Panc1 (cell line): ENCODE results near the gene CENPP. TPM values are rescaled to one million over a fixed set of nuclear protein-coding genes. Genes with fewer than 3 reads are reported as not detected.

ENCODE experiments used
- ATAC-seq: fragments of 200-7000 bp; cut with Tn5 transposase; 2 replicates; pipeline ENCODE4 v1.9.1; 2020; ENCODE audit warnings: mild to moderate bottlenecking, moderate library complexity
- BruUV-seq: library from RNA; stranded (reverse); fragments of 400-500 nt; replicated peaks from 2 replicates; lab custom pipeline; 2021; lab: Mats Ljungman, UMichigan
- CTCF ChIA-PET: fragments of 300-600 bp; sonication (Branson Sonifier 250); formaldehyde crosslinking; loops from one replicate; lab custom pipeline; 2022; ENCODE audit warnings: antibody characterized with exemption; lab: Charles Lee
- POLR2A ChIA-PET: fragments of 300-600 bp; sonication (Branson Sonifier 250); formaldehyde crosslinking; loops from one replicate; lab custom pipeline; 2022; ENCODE audit warnings: antibody characterized with exemption; lab: Charles Lee
- DNase-seq: peaks from one replicate; pipeline ENCODE4 v3.0.0-alpha.2; 2010; ENCODE audit warnings: low read depth, low spot score
- H3K27ac ChIP-seq: 2 replicates; pipeline ENCODE4 v1.5.1; 2011; ENCODE audit warnings: mild to moderate bottlenecking, low read length, inconsistent platforms
- H3K27me3 ChIP-seq: fragments of 200-500 bp; sonication (Bioruptor generic); 2 replicates; pipeline ENCODE4 v1.6.0; 2014; ENCODE audit warnings: low read length, inconsistent platforms; ENCODE audit not compliant: control insufficient read depth, insufficient read depth
- H3K36me3 ChIP-seq: fragments of 200-500 bp; sonication (Bioruptor generic); 2 replicates; pipeline ENCODE4 v1.5.1; 2014; ENCODE audit warnings: inconsistent platforms, mild to moderate bottlenecking, low read length, moderate library complexity; ENCODE audit not compliant: control insufficient read depth, insufficient read depth
- H3K4me1 ChIP-seq: 2 replicates; pipeline ENCODE4 v1.5.1; 2011; ENCODE audit warnings: inconsistent platforms, mild to moderate bottlenecking, low read length, moderate library complexity; ENCODE audit not compliant: control insufficient read depth, insufficient read depth
- H3K4me3 ChIP-seq, 2 experiments: 2 replicates each; pipeline ENCODE4 v1.5.1; 2011 to 2012; ENCODE audit warnings: low read depth in 2 of 2, low read length in 2 of 2, mild to moderate bottlenecking in 2 of 2, inconsistent platforms in 1 of 2, moderate library complexity in 1 of 2
- H3K9me3 ChIP-seq: fragments of 200-500 bp; sonication (Bioruptor generic); 2 replicates; pipeline ENCODE4 v1.5.1; 2014; ENCODE audit warnings: low read depth, mild to moderate bottlenecking, inconsistent platforms, low read length, moderate library complexity; ENCODE audit not compliant: control insufficient read depth, insufficient read depth
- POLR2AphosphoS5 ChIP-seq: IDR thresholded peaks from 2 replicates; pipeline ENCODE4 v1.6.1; 2012; ENCODE audit warnings: mild to moderate bottlenecking, low read depth, low read length, moderate library complexity
- REST ChIP-seq, 2 experiments: IDR thresholded peaks; 2 replicates each; pipeline ENCODE4 v1.6.1; 2011 to 2012; ENCODE audit warnings: low read depth in 2 of 2, control low read depth in 1 of 2, low read length in 1 of 2, mild to moderate bottlenecking in 1 of 2, moderate library complexity in 1 of 2; ENCODE audit not compliant: insufficient read depth in 1 of 2
- SIN3A ChIP-seq: IDR thresholded peaks from 2 replicates; pipeline ENCODE4 v1.6.1; 2012; ENCODE audit warnings: low read depth, mild to moderate bottlenecking, low read length, moderate library complexity, borderline replicate concordance; ENCODE audit not compliant: insufficient read depth
- TCF7L2 ChIP-seq: IDR thresholded peaks from 2 replicates; pipeline ENCODE4 v1.6.1; 2011; ENCODE audit warnings: mild to moderate bottlenecking, low read depth, low read length, inconsistent platforms
- in situ Hi-C: cut with HindIII; loops from 2 replicates; pipeline ENCODE4 v1.10.0; 2016; ENCODE audit warnings: low sequenced_read_pairs, low pct_unique_long_range_greater_than_20kb
- intact Hi-C: fragments of 100-400 bp; cut with micrococcal nuclease; formaldehyde crosslinking; loops from one replicate; pipeline ENCODE4 v1.10.0; 2022; ENCODE audit not compliant: unreplicated experiment
- total RNA-seq: library from RNA; stranded (reverse); gene quantifications from one replicate; pipeline ENCODE4 v1.2.1, GENCODE V29; 2021; ENCODE audit not compliant: unreplicated experiment
- TF ChIP-seq, protein P1 (sequence below): fragments of 450-650 bp; IDR thresholded peaks from 2 replicates; pipeline ENCODE4 v1.5.1; 2017; ENCODE audit warnings: mild to moderate bottlenecking

Gene CENPP
- total RNA-seq, 1 experiment from 2014 or later: 6.7 TPM

- H3K27ac ChIP-seq: no peak overlapping the region
- H3K9me3 ChIP-seq: no peaks in the 10 kb centered on the region
- intact Hi-C loops: no loop called here
- H3K4me1 ChIP-seq: peaks cover 5% of the 10 kb centered on the region; the same call in 1 of the 2 replicates
- DNase-seq (no peak), ATAC-seq (no peak)
- TF ChIP-seq, protein P1, sequence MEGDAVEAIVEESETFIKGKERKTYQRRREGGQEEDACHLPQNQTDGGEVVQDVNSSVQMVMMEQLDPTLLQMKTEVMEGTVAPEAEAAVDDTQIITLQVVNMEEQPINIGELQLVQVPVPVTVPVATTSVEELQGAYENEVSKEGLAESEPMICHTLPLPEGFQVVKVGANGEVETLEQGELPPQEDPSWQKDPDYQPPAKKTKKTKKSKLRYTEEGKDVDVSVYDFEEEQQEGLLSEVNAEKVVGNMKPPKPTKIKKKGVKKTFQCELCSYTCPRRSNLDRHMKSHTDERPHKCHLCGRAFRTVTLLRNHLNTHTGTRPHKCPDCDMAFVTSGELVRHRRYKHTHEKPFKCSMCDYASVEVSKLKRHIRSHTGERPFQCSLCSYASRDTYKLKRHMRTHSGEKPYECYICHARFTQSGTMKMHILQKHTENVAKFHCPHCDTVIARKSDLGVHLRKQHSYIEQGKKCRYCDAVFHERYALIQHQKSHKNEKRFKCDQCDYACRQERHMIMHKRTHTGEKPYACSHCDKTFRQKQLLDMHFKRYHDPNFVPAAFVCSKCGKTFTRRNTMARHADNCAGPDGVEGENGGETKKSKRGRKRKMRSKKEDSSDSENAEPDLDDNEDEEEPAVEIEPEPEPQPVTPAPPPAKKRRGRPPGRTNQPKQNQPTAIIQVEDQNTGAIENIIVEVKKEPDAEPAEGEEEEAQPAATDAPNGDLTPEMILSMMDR: no peak
- no peak overlapping the region for H3K4me3 ChIP-seq
- in situ Hi-C loops: no loop called here
- BruUV-seq: no TSS peak
- POLR2A ChIA-PET: no interaction called here
- H3K36me3 ChIP-seq: peaks cover 6% of the 10 kb centered on the region; the same call in 1 of the 2 replicates
- no peaks in the 10 kb centered on the region for H3K27me3 ChIP-seq
- CTCF ChIA-PET: no interaction called here
These were observed 341.3 kb downstream of the CENPP start for GRCh38 chr9:92666912-92667532.

- no peaks in the 10 kb centered on the region for H3K27me3 ChIP-seq
- TF ChIP-seq SIN3A (no peak), REST (IDR thresholded peaks at IDR 0.05; ENCODE audit: insufficient read depth in 1 of 2, low read depth in 2 of 2, low read length in 1 of 2) (no peak), TCF7L2 (no peak), POLR2AphosphoS5 (no peak)
- TF ChIP-seq, protein P1: no peak
- ChIA-PET CTCF (no interaction called here), POLR2A (interaction anchor here (0.7 kb wide), 1 partner anchor 568 kb away, joined by 3 read pairs; no protein-coding TSS in a partner anchor)
- H3K36me3 ChIP-seq: peaks cover 6% of the 10 kb centered on the region; the same call in 1 of the 2 replicates
- in situ Hi-C loops (no loop called here), intact Hi-C loops (no loop called here)
- DNase-seq: no peak
- H3K4me3 ChIP-seq: peak overlapping the region; percentile 92 to 98
- peak overlapping the region; percentile 77 for H3K27ac ChIP-seq
- BruUV-seq: TSS peak; percentile 90
- ATAC-seq: no peak; the same call in 1 of the 2 replicates
- H3K9me3 ChIP-seq: no peaks in the 10 kb centered on the region
- peaks cover 5% of the 10 kb centered on the region; the same call in 1 of the 2 replicates for H3K4me1 ChIP-seq
These were observed 343.2 kb downstream of the CENPP start for GRCh38 chr9:92668746-92669526.
